Stimulated activated naive B cell treated with anti-CD40 and anti-IgM and Interleukin-4, amounts not matched to agents 10 μg/mL and 1 μg/mL and 100 μg/mL, for 72 hours (primary cell): ENCODE results near the gene TMEM31.
"Not testable (repeated sequence)": the region's sequence is repeated elsewhere in the genome, so short reads cannot be mapped to it uniquely, and the experiment has no call there.

ENCODE experiments used
- ATAC-seq, 2 donors: fragments of 150-1000 bp; cut with Tn5 transposase; replicated peaks; 2 replicates each; pipeline ENCODE4 v1.10.0; 2021; ENCODE audit warnings: moderate library complexity in 1 of 2
- DNase-seq: peaks from one replicate; pipeline ENCODE4 v3.0.0; 2021
- H3K27ac Mint-ChIP-seq: one replicate; pipeline ENCODE4 v1.8.0; 2022; ENCODE audit warnings: mild to moderate bottlenecking, mixed read lengths
- H3K27me3 Mint-ChIP-seq, 2 donors: one replicate each; pipeline ENCODE4 v1.8.0; 2022; ENCODE audit warnings: mixed read lengths in 2 of 2
- H3K36me3 Mint-ChIP-seq, 2 donors: one replicate each; pipeline ENCODE4 v1.8.0; 2022; ENCODE audit warnings: mixed read lengths in 2 of 2, mild to moderate bottlenecking in 1 of 2
- H3K4me1 Mint-ChIP-seq, 2 donors: one replicate each; pipeline ENCODE4 v1.8.0; 2022; ENCODE audit warnings: mixed read lengths in 2 of 2, mild to moderate bottlenecking in 1 of 2
- H3K4me3 Mint-ChIP-seq, 2 donors: one replicate each; pipeline ENCODE4 v1.8.0; 2022; ENCODE audit warnings: mild to moderate bottlenecking in 2 of 2, mixed read lengths in 2 of 2, moderate library complexity in 1 of 2
- H3K9me3 Mint-ChIP-seq, 2 donors: one replicate each; pipeline ENCODE4 v1.8.0; 2022; ENCODE audit warnings: mixed read lengths in 2 of 2, mild to moderate bottlenecking in 1 of 2

Gene TMEM31

DNA sequence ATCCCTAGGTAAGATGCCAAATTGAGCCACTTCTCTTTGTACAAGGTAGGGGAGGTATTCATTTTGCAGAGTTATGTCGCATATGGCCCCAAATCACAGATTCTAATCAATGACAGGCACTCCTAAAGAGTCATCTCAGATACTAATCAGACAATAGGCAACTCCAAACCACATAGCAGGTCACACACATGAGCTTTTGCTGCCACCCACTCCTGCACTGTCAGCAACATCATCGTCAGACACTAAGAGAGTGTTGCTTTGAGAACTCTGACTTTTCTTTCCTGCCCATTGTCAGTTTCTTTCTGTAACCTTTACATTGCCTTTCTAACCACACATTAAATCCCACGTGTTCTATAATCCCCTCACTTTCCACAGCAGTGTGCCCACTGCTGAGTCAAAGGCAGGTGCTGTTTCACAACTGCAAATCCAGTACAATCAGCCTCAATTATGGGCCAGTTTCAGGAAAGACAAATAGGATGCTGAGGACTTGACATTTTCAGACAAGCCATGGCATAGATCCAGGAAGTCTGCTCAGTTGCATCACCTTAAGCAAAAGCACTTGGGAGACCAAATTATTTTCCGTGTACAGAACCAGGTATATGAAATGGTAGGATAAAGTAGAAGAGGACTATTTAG, 23.5 kb downstream of the TMEM31 start:
- no peaks in the 10 kb centered on the region for H3K9me3 Mint-ChIP-seq
- ATAC-seq (no peak), DNase-seq (no peak)
- H3K27ac Mint-ChIP-seq: no peak overlapping the region
- no peak overlapping the region for H3K4me3 Mint-ChIP-seq
- peaks cover 15 to 21% of the 10 kb centered on the region in 2 donors for H3K27me3 Mint-ChIP-seq
- H3K36me3 Mint-ChIP-seq: no peaks in the 10 kb centered on the region
- peaks cover 4 to 7% of the 10 kb centered on the region in 2 donors for H3K4me1 Mint-ChIP-seq

DNA sequence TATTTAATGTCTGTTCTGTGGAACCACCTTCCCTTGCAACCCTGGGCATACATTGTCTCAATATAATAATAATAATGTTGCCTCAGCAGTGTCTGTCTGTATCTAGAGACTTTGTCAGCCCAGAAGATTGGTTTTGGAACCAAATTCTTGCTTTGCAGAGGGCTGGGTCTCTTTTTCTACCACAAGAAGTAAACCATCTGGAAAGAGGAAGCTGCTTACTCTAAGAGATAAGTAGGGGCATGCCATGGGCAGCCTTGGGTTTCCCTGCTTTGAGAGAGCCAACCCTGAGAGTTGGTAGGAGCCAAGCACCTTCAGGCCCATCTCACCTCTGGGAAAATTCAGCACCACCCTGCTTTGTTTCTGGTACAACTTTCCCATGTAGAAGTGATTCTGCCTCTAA, 27.0 kb downstream of the TMEM31 start:
- H3K27ac Mint-ChIP-seq: no peak overlapping the region
- peaks cover 8 to 9% of the 10 kb centered on the region in 2 donors for H3K27me3 Mint-ChIP-seq
- DNase-seq (no peak), ATAC-seq (peak in 1 of 2 donors; percentile 38)
- H3K36me3 Mint-ChIP-seq: no peaks in the 10 kb centered on the region
- no peaks in the 10 kb centered on the region for H3K4me1 Mint-ChIP-seq
- no peak overlapping the region for H3K4me3 Mint-ChIP-seq
- no peaks in the 10 kb centered on the region for H3K9me3 Mint-ChIP-seq

DNA sequence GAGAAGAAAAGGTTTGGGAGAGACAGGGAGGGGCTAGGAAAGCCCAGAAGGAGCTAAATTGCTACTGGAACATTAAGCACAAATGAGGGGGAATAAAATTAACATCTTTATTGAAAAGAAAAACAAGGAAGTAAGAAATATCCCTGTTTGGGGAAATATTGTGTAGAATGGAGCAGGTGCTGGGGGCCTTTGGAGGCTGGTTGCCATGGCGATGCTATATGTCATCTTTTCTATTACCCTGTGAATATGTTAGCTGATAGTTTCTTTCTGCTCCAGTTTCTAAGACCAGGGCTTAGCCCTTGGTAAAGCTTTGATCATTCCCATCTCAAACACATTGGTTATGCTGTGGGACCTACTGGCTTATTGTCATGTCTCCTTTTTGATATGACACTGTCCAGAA, 28.7 kb downstream of the TMEM31 start:
- Mint-ChIP-seq H3K27me3 (peaks cover 0 to 5% of the 10 kb centered on the region in 2 donors), H3K27ac (no peak overlapping the region), H3K4me3 (no peak overlapping the region), H3K4me1 (no peaks in the 10 kb centered on the region), H3K9me3 (no peaks in the 10 kb centered on the region), H3K36me3 (no peaks in the 10 kb centered on the region)
- ATAC-seq: no peak
- no peak for DNase-seq

DNA sequence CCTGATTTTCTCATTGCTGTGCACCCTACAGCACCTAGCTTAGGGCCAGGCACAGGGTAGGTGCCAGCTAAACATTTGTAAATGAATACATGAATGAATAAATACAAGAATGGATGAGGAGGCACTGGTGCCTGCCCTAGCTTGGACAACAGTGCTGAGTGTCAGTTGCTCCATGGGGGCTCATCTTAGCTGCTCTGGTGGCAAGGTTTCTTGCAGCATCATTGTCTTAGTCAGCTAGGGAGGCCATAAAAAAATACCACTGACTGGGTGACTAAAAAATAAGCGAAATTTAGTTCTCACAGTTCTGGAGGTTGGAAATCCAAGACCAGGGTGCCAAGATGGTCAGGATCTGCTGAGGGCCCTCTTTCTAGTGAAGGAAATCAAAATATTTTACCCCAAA, 31.2 kb downstream of the TMEM31 start:
- Mint-ChIP-seq H3K4me3 (no peak overlapping the region), H3K4me1 (no peaks in the 10 kb centered on the region), H3K36me3 (no peaks in the 10 kb centered on the region), H3K9me3 (no peaks in the 10 kb centered on the region), H3K27me3 (peaks cover 0 to 3% of the 10 kb centered on the region in 2 donors), H3K27ac (no peak overlapping the region)
- no peak for ATAC-seq
- no peak for DNase-seq

DNA sequence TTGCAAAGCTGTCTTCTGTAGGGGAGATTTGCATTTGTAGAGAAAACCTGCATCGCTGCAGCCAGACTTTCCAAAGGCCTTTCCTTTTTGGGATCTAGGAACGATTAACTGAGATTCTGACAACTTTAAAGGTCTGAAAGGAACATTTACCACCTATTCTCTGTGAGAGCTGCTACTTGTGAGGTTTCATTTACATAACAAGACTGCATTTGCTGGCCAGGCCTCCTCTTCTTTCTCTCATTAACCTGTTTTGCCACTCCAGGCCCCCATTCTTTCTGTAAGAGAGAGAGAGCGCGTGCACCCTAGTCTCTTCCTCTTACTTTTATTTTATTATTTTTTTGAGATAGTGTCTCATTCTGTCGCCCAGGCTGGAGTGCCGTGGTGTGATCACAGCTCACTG, 31.6 kb downstream of the TMEM31 start:
- no peaks in the 10 kb centered on the region for H3K4me1 Mint-ChIP-seq
- H3K4me3 Mint-ChIP-seq: no peak overlapping the region
- no peak overlapping the region for H3K27ac Mint-ChIP-seq
- peaks cover 0 to 3% of the 10 kb centered on the region in 2 donors for H3K27me3 Mint-ChIP-seq
- no peaks in the 10 kb centered on the region for H3K9me3 Mint-ChIP-seq
- ATAC-seq (no peak), DNase-seq (no peak)
- no peaks in the 10 kb centered on the region for H3K36me3 Mint-ChIP-seq

DNA sequence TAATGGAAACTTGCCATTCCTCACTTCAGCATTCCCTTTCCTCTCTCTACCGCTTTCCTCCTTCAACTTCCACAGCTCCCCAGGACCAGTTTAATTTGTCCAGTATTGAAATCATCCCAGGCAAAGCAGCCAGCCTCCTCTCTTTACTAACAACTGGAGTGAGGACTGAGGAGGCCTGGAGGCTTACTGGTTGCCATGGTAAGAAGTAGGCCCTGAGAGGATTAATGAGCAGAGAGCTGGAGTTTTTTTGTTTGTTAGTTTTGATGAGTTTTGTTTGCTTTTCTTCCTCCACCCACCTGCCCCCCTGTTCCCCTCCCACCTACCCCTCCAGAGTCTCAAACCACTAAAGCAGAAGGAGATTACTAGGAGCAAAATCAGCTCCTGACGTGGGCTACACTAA, 36.5 kb downstream of the TMEM31 start:
- H3K4me1 Mint-ChIP-seq: no peaks in the 10 kb centered on the region
- no peaks in the 10 kb centered on the region for H3K36me3 Mint-ChIP-seq
- H3K9me3 Mint-ChIP-seq: no peaks in the 10 kb centered on the region
- peaks cover 0 to 3% of the 10 kb centered on the region in 2 donors for H3K27me3 Mint-ChIP-seq
- DNase-seq (no peak), ATAC-seq (no peak)
- no peak overlapping the region for H3K4me3 Mint-ChIP-seq
- H3K27ac Mint-ChIP-seq: no peak overlapping the region

DNA sequence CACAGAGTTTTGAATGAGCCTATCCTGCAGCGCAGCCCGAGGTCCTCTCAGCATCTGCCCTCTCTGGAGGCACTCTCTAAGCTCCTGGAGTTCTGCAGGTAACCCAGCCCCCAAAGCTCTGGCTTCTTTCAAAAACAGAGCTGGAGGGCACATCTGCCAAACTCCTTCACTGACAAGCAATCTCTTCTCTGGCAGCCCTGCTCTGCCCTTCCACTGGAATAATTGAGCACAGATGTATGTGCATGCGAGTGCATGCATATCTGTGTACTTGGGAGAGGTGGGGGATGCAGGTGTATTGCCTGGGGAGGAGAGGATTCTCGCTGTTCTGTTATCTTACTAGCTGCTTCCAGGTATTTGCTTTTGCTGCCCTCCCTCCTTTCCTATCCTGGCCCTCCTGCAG, 43.7 kb downstream of the TMEM31 start:
- peaks cover 0 to 2% of the 10 kb centered on the region in 2 donors for H3K36me3 Mint-ChIP-seq

DNA sequence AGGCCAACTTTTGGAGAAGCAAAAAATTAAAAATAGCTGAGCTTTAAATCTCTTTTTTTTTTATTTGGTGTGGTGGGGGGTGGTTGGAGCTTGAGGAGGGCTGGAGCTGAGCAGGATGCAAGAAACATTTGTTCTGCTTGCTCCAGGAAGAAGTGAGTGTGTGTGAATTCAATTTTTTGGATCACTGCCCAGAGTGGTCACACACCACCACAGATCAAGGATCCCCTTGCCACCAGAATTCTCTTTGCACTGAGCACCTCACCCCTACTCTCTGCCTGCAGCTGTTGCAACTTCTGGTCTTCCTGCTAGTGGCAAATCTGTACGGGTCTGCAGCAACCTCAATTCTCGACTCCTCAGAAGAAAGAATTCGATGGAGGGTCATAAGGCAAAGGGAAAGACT, 46.0 kb downstream of the TMEM31 start:
- Mint-ChIP-seq H3K4me3 (no peak overlapping the region), H3K4me1 (no peaks in the 10 kb centered on the region), H3K27ac (no peak overlapping the region), H3K9me3 (peaks cover 3 to 4% of the 10 kb centered on the region in 2 donors), H3K36me3 (peaks cover 0 to 2% of the 10 kb centered on the region in 2 donors), H3K27me3 (peaks cover 0 to under 1% of the 10 kb centered on the region in 2 donors)
- DNase-seq: no peak
- ATAC-seq: no peak

More for the DNA sequence above, 43.7 kb downstream of the TMEM31 start:
- peaks cover 3 to 4% of the 10 kb centered on the region in 2 donors for H3K9me3 Mint-ChIP-seq
- DNase-seq (no peak), ATAC-seq (no peak)
- H3K4me3 Mint-ChIP-seq: no peak overlapping the region
- H3K27me3 Mint-ChIP-seq: no peaks in the 10 kb centered on the region
- H3K4me1 Mint-ChIP-seq: no peaks in the 10 kb centered on the region
- H3K27ac Mint-ChIP-seq: no peak overlapping the region

DNA sequence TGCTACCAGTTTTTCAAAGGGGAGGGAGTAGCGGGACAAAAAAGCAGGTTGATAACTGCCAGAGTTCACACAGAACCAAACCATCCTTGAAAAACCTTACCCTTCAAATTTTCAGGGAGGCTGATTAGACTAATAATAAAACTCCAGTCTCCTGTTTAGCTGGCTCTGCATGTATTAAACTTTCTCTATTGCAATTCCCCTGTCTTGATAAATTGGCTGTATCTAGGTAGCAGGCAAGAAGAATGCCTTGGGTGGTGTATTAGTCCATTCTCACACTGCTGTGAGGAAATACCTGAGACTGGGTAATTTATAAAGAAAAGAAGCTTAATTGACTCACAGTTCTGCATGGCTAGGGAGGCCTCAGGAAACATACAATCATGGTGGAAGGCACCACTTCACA, 47.8 kb downstream of the TMEM31 start:
- H3K4me3 Mint-ChIP-seq: no peak overlapping the region
- DNase-seq (no peak), ATAC-seq (no peak)
- peaks cover 0 to 4% of the 10 kb centered on the region in 2 donors for H3K27me3 Mint-ChIP-seq
- H3K36me3 Mint-ChIP-seq: peaks cover 0 to 2% of the 10 kb centered on the region in 2 donors
- H3K9me3 Mint-ChIP-seq: peaks cover 3 to 4% of the 10 kb centered on the region in 2 donors
- H3K27ac Mint-ChIP-seq: no peak overlapping the region
- no peaks in the 10 kb centered on the region for H3K4me1 Mint-ChIP-seq

DNA sequence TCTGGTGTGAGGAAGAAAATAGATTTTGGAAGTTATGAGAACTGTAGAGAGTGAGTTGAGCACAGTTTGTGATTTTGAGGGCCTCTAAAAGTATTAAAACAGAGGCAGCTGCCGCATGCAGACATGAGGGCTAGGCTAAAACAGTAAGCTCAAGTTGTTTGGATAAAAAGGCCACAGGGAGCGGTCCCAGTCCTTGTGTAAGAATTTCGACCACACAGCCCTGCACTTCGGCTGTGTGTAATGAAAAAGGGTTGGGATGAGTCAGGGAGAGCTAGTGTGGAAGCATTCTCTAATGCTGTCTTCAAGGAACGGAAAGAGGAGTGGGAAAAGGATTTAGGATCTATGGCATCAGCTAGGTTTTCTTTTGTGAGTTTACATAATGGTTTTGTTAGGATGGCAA, 52.8 kb downstream of the TMEM31 start:
- H3K4me3 Mint-ChIP-seq, ATAC-seq, H3K27ac Mint-ChIP-seq: not testable (repeated sequence)

More for the DNA sequence above, 52.8 kb downstream of the TMEM31 start:
- not testable (repeated sequence) for H3K4me1 Mint-ChIP-seq, H3K9me3 Mint-ChIP-seq, DNase-seq, H3K36me3 Mint-ChIP-seq
- H3K27me3 Mint-ChIP-seq: peaks cover 5 to 12% of the 10 kb centered on the region in 2 donors
